ENCODE data around the gene AFAP1. TPM values are rescaled to one million over a fixed set of nuclear protein-coding genes. Genes with fewer than 3 reads are reported as not detected.
A peak's percentile ranks its signal among the peaks of the same experiment; 100 is the strongest.

AFAP1 gene
- total RNA-seq, 1 donor from 2014 or later, result 67.9 TPM

GRCh38 chr4:7779432-7779768 lies 160.3 kb downstream of the AFAP1 start:
- H3K36me3 Mint-ChIP-seq (ENCODE audit: low read depth, unreplicated experiment), result peaks cover 49% of the 10 kb centered on the region
- TF ChIP-seq EZH2 (IDR thresholded peaks at IDR 0.05; ENCODE audit: insufficient read depth, low read length), result no peak
- TF ChIP-seq CTCF (IDR thresholded peaks at IDR 0.05; ENCODE audit: insufficient read depth, low read depth, low read length), result no peak
- peaks cover 76% of the 10 kb centered on the region for H3K79me2 ChIP-seq (ENCODE audit: insufficient read depth, low read length)
- H3K9ac ChIP-seq (ENCODE audit: low read length), result peak overlapping the region; percentile 35
- H3K4me1 Mint-ChIP-seq (ENCODE audit: low read depth, unreplicated experiment), result peaks cover 14% of the 10 kb centered on the region
- H3K4me3 ChIP-seq (ENCODE audit: insufficient read depth, low read depth, low read length), result no peak overlapping the region
- H3K27ac Mint-ChIP-seq (ENCODE audit: unreplicated experiment), result no peak overlapping the region
- H3K9me3 ChIP-seq (ENCODE audit: insufficient read depth, low read depth, low read length), result no peaks in the 10 kb centered on the region
- peaks cover 30% of the 10 kb centered on the region for H3K4me1 ChIP-seq (ENCODE audit: insufficient read depth, low read length)
- H3K27me3 ChIP-seq (ENCODE audit: insufficient read depth, low read length), result no peaks in the 10 kb centered on the region
- no peak overlapping the region for H2AFZ ChIP-seq (ENCODE audit: low read depth, low read length)
- H3K27ac ChIP-seq (ENCODE audit: low read depth, low read length), result no peak overlapping the region
- peaks cover 87% of the 10 kb centered on the region for H4K20me1 ChIP-seq (ENCODE audit: insufficient read depth, low read length)
- FAIRE-seq (no peak), DNase-seq (ENCODE audit: low read depth) (peak; percentile 53)
- H3K4me2 ChIP-seq (ENCODE audit: low read length), result peak overlapping the region; percentile 41
- no peaks in the 10 kb centered on the region for H3K27me3 Mint-ChIP-seq (ENCODE audit: low read depth, unreplicated experiment)
- no peak overlapping the region for H3K4me3 Mint-ChIP-seq (ENCODE audit: unreplicated experiment)
- peaks cover 75% of the 10 kb centered on the region for H3K36me3 ChIP-seq (ENCODE audit: insufficient read depth, low read length)
- peaks cover 2% of the 10 kb centered on the region for H3K9me3 Mint-ChIP-seq (ENCODE audit: unreplicated experiment)

DNA sequence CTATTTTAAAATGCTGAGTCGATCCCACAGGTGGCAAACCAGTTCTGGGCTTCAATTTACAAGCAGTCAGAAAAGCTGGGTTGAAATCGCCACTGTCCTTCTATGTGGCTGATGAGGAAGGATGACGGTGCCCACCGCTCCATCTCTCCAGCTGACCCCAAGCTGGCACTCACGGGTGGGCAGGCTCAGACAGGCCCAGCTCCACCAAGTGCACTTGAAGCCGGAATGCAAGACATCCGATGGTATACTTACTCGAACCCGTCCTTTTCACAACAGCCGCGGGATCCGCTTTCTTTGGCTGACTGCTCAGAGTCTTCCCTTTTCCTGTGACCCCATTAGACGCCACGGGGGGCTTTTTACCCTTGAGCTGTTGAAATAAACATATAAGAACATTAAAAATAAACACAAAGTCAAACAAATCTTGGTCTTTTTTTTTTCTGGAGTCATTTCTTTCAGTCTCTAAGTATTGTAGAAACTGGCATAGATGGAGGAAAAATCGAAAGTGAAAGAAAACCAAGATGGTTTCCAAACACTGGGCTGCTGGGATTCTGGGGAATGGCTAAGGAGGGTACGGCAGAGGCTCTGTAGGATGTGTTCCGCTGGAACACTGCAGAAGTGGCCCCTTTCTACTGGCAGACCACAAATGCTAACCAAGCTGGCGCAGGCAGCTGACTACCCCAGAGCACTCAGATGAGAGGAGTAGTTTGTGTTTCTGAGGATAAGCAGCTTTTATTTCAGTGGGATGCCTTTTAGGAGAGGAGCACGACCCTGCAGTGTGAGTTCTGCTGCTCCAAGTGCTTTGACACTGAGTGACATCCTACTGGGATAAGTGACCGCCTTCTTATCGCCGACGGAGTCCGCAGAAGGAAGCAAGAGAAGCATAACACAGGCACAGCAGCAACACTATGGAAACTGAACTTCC lies 160.9 kb downstream of the AFAP1 start:
- H3K9ac ChIP-seq (ENCODE audit: low read length), result peak overlapping the region; percentile 35
- peaks cover 14% of the 10 kb centered on the region for H3K4me1 Mint-ChIP-seq (ENCODE audit: low read depth, unreplicated experiment)
- H3K4me3 ChIP-seq (ENCODE audit: insufficient read depth, low read depth, low read length), result no peak overlapping the region
- DNase-seq (ENCODE audit: low read depth), result no peak
- peak; percentile 26 for FAIRE-seq
- peaks cover 30% of the 10 kb centered on the region for H3K4me1 ChIP-seq (ENCODE audit: insufficient read depth, low read length)
- peak overlapping the region; percentile 41 for H3K4me2 ChIP-seq (ENCODE audit: low read length)
- peaks cover 2% of the 10 kb centered on the region for H3K9me3 Mint-ChIP-seq (ENCODE audit: unreplicated experiment)
- H3K27ac ChIP-seq (ENCODE audit: low read depth, low read length), result no peak overlapping the region
- H3K36me3 Mint-ChIP-seq (ENCODE audit: low read depth, unreplicated experiment), result peaks cover 50% of the 10 kb centered on the region
- no peaks in the 10 kb centered on the region for H3K27me3 ChIP-seq (ENCODE audit: insufficient read depth, low read length)
- no peaks in the 10 kb centered on the region for H3K27me3 Mint-ChIP-seq (ENCODE audit: low read depth, unreplicated experiment)
- no peak overlapping the region for H2AFZ ChIP-seq (ENCODE audit: low read depth, low read length)
- TF ChIP-seq CTCF (IDR thresholded peaks at IDR 0.05; ENCODE audit: insufficient read depth, low read depth, low read length) (no peak), EZH2 (IDR thresholded peaks at IDR 0.05; ENCODE audit: insufficient read depth, low read length) (no peak)
- H3K4me3 Mint-ChIP-seq (ENCODE audit: unreplicated experiment), result no peak overlapping the region
- H3K79me2 ChIP-seq (ENCODE audit: insufficient read depth, low read length), result peaks cover 75% of the 10 kb centered on the region
- H3K9me3 ChIP-seq (ENCODE audit: insufficient read depth, low read depth, low read length), result no peaks in the 10 kb centered on the region
- H3K36me3 ChIP-seq (ENCODE audit: insufficient read depth, low read length), result peaks cover 77% of the 10 kb centered on the region
- H3K27ac Mint-ChIP-seq (ENCODE audit: unreplicated experiment), result peak overlapping the region; percentile 18
- peaks cover 88% of the 10 kb centered on the region for H4K20me1 ChIP-seq (ENCODE audit: insufficient read depth, low read length)

All from astrocyte (in vitro differentiated cells and primary cell).